HG03039 (cell line): ENCODE results near the gene TPSB2.
"Not testable (repeated sequence)": the region's sequence is repeated elsewhere in the genome, so short reads cannot be mapped to it uniquely, and the experiment has no call there.

Experiments
- ATAC-seq: cut with Tn5 transposase; IDR thresholded peaks from one replicate; pipeline ENCODE4 v1.9.1; 2021; ENCODE audit warnings: mild to moderate bottlenecking, moderate library complexity; ENCODE audit not compliant: unreplicated experiment

The TPSB2 gene

DNA sequence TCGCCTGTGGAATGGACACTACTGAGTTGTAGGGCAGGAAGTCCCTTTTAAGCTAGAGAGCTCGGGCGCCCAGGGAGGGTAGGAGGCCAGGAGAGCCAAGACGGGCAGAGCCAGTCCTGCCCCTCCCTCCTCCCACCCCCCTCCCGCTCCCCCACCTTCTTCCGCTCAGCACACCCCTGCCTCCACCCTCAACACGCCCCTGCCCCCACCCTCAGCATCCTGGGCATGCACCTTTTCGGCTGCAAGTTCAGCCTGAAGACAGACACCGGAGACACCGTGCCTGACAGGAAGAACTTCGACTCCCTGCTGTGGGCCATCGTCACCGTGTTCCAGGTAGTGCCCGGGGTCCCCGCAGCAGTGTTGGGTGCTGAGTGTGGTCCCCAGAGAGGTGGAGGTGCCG is 23.2 kb downstream of the TPSB2 start:
- ATAC-seq, result no peak

DNA sequence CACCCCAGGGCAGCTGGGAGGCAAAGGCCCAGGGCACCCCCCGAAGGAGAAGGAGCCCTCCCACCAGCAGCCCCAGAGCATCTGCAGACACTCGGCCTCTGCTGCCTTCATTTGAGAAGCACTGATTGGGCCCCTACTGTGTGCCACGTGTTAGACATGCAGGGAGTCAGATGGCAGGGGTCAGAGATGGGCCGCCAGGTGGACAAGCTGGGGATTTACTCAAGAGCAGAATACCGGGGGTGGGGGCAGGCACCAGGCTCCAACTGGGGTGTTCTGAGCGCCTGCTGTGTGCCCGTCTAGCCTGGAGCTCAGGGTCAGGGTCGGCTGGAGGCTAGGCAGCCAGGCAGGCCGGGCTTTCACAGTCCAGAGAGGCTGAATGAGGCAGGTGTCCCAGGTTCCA is 23.7 kb downstream of the TPSB2 start:
- ATAC-seq, result no peak

DNA sequence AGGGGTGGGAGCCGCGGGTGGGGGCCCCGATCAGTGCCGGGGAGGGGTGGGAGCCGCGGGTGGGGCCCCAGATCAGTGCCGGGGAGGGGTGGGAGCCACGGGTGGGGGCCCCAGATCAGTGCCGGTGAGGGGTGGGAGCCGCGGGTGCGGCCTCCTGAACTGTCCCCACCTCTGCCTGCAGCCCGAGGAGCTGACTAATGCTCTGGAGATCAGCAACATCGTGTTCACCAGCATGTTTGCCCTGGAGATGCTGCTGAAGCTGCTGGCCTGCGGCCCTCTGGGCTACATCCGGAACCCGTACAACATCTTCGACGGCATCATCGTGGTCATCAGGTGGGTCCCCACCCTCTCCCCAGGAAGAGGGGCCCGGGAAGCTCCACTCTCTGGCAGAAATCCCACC is 25.1 kb downstream of the TPSB2 start:
- no peak for ATAC-seq

DNA sequence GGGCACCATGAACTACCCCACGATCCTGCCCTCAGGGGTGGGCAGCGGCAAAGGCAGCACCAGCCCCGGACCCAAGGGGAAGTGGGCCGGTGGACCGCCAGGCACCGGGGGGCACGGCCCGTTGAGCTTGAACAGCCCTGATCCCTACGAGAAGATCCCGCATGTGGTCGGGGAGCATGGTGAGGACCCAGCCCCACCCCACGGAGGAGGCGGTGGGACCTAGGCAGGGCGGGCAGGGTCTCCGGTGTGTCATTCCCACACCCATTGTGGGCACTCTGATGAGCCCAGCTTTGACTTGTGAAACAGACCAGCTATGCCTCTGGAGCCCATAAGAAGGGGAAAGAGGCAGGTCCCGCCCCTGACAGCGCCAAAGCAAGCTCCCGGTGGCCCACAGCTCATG is 27.7 kb downstream of the TPSB2 start:
- no peak for ATAC-seq

DNA sequence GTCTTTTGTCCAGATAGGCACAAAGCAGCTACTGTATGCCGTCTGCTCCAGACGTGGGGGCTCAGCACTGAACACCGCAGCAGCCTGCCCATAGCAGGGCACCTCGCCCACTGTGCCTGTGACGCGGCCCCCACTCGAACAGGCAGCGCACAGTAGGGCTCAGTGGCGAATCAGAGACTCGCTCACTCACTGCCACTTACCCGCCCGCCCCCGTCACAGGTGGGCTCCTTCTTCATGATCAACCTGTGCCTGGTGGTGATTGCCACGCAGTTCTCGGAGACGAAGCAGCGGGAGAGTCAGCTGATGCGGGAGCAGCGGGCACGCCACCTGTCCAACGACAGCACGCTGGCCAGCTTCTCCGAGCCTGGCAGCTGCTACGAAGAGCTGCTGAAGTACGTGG is 28.5 kb downstream of the TPSB2 start:
- no peak for ATAC-seq

DNA sequence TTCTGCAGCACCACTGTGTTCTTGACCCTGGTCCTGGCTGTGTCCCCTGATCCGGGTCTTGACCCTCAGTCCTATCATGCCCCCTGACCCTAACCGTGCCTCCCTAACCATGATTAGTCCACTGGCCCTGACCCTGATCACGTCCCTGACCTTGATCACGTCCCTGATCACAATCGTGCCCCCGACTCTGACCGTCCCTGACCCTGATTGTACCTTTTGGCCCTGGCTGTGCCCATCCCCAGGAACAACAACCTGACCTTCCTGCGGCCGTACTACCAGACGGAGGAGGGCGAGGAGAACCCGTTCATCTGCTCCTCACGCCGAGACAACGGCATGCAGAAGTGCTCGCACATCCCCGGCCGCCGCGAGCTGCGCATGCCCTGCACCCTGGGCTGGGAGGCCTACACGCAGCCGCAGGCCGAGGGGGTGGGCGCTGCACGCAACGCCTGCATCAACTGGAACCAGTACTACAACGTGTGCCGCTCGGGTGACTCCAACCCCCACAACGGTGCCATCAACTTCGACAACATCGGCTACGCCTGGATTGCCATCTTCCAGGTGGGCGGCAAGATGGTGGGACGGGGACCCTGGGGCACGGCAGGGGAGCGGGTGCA is 29.9 kb downstream of the TPSB2 start:
- no peak for ATAC-seq

DNA sequence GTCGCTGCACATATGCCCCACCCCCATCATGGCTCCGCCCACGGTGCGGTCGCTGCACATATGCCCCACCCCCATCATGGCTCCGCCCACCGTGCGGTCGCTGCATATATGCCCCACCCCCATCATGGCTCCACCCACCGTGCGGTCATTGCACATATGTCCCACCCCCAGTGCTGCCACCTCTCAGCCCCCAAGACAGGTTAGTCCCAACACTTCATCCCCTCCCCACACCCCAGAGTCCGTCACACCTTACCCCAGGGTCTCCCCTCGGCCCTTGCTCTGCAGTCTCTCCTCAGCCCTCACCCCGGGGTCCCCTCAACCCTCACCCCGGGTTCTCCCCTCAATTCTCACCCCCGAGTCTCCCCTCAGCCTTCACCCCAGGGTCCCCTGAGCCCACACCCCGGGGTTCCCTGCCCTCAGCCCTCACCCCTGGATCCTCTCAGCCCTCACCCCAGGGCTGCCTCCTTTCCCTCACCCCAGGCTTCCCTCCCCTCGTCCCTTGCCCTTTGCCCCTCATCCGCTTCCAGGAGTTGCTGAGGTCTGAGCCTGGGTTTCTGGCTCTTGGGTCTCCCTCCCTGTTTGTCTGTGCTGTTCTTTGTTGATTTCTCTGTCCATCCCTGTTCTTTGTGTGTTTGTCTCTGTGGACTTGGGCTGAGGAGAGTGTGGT is 30.5 kb downstream of the TPSB2 start:
- no peak for ATAC-seq

DNA sequence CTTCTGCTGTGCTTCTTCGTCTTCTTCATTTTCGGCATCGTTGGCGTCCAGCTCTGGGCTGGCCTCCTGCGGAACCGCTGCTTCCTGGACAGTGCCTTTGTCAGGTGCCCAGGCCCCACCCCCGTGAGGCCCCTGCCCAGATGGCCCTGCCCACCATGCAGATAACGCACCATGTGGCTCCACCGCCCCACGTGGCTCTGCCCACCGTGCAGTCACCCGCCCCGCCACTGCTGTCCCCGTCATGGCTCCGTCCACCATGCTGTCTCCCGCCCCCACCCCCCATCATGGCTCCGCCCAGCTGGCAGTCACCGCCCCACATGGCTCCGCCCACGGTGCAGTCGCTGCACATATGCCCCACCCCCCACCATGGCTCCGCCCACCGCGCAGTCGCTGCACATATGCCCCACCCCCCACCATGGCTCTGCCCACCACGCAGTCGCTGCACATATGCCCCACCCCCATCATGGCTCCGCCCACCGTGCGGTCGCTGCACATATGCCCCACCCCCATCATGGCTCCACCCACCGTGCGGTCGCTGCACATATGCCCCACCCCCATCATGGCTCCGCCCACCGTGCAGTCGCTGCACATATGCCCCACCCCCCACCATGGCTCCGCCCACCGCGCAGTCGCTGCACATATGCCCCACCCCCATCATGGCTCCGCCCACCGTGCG is 31.2 kb downstream of the TPSB2 start:
- ATAC-seq, result not testable (repeated sequence)

DNA sequence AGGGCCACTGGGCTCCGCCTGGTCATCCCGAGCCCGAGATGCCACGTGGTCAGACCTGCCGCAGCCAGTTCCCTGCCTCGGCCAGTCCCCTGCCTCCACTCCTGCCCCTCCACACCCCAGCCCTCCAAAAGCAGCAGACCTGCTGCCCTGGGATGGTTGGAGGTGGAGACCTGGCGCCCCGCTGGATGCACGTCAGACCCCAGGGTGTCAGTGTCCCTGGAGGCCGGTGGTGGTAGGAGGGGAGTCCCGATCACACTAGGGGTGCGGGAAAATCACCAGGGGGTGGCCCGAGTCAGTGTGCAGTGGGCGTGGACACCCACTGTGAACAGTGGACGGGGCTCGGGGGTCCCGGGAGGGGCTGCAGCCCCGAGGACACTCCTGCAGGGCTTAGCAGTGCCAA is 31.8 kb downstream of the TPSB2 start:
- ATAC-seq, result no peak

DNA sequence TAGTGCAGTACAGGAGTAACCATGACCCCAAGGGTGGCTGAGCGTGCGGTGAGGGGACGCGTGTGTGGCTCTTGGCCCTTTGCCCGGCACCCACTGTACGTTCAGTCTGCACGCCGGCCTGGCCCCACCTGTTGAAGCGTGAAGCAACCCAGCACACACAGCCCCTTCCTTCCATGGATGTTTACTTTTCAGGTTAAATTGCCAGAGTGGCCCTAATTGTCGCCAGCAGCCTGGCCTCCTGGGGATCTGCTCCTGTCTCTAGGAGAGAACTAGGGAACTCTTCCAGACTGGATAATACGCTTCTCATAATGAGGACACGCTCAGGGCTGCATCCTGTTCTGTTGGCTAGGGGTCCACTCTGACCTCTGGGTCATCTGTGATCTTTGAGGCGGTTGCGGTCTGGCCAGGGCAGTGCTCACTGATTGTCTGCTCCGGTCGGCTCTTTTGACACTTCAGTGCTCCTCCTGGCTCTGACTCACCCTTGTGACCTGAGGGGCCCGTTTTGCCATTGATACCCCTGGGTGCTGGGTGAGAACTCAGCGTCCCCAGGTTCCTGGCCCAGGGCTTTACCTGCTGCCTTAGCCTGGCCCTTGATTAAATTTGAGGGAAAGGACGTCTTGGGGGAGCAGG is 32.6 kb downstream of the TPSB2 start:
- no peak for ATAC-seq

DNA sequence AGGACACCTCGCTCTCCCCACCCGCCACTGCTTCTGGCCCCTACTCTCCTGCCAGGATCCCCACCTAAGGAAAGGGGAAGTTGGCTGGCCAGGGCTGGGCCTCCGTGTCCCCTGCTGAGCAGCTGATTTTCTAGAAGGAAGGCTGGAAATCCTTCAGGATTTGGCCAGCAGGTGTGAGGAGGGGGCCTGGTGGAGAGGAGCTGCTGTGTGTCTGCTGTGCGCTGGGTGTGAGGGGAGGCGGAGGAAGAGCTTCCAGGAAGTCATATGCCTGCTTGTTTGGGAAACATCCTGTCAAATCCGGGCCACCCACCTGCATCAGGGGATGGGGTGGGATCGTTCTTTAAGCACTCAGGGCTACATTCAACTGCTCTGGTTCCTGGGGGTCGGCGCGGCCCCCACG is 33.5 kb downstream of the TPSB2 start:
- ATAC-seq, result no peak

DNA sequence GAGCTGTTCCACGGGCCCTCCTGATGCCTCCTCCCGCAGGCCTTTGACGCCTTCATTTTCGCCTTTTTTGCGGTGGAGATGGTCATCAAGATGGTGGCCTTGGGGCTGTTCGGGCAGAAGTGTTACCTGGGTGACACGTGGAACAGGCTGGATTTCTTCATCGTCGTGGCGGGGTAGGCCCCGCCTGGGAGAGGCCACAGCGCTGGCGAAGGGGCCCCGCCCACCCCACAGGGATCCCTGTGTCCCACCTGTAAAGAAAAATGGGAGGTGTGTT is 34.7 kb downstream of the TPSB2 start:
- ATAC-seq, result no peak

DNA sequence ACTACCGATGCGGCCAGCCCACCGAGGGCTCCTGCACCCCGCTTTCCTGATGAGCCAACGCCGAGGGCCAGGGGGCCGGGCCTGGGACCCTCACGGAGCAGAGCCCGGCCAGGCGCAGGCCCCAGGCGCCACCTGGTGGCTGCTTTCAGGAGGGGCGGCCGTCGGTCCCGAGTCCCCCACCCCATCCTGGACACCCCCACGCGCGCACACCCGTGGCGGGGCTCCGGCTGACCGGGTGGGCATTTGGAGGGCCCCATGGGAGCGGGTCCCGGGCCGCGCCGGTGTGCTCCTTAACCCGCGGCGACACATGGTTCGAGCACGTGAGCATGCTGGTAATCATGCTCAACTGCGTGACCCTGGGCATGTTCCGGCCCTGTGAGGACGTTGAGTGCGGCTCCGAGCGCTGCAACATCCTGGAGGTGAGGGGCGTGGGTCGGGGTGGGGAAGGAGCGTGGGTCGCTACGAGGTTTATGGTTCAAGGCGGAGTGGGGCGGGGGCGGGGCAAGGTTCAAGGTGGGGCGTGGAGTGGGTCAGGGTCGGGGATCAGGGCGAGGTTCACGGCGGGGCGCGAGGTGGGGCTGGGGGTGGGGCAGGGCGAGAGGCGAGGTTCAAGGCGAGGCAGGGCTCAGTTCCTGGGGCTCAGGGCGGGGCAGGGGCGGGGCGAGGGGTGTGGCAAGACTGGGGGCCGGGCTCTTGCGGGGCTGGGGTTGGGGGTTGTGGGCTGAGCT is 35.2 kb downstream of the TPSB2 start:
- no peak for ATAC-seq

DNA sequence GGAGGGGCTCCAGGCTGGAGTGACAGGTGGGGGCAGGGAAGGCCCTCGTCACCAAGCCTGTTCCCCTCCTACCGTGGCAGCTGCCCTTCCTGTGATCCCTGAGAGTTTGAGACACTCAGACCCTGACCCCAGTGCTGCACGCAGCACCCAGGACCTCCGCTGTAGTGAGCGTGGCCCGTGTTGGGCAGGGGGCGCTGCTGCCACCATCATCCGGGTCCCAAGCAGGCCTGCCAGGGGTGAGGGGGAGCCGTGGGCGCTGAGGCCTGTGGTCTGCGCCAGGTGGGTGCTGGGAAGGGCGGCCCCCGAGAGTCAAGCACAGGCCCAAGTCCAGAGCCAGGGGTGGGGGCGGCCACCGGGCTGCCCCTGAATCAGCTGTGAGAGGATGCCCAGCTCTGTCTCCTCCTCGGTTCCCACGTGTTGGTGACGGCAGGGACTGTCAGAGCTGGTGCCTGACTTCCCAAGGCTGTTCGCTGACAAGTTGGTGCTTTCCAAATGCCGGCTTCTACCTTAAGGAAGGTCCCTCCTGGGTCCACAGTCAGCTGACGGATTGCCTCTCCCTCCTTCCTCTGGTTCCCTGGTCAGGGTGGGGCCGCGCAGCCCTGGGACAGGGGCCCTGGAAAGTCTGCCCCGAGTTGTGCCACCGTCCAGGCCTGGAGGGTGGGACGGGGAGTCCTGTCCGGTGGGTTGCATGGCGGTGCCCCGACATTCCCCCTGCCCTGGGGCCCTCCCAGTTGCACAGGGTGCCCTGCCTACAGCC is 36.0 kb downstream of the TPSB2 start:
- ATAC-seq, result no peak

DNA sequence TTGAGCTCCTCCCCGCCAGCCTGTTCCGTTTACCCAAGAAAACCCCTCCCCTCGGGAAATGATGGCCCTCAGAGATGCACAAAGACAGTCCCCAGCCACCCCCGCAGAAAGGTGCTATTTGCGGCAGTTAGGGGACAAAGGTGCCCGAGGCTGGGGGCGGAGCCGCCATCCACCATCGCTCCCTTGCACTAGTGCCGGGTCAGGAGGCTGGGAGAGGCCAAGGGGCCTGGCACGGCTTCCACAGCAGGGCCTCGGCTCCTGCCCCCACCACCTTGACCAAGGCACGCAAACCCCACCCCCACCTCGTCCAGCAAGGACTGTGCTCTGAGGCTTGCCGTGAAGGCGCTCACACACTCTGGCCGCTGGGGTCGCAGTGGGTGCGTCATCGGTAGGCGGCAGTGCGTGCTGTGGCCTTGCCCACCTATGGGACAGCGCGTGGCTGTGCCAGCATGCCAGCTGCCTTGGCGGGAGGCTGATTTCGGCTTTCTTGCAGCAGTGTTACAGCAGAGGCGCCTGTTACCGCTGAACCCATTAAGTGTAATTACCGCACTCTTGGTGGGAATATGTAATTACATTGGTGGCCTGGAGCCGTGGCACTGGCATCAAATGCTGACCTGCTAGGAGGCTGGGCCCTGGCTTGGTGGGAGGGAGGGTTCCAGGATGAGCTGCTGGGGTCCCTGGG is 36.7 kb downstream of the TPSB2 start:
- no peak for ATAC-seq

DNA sequence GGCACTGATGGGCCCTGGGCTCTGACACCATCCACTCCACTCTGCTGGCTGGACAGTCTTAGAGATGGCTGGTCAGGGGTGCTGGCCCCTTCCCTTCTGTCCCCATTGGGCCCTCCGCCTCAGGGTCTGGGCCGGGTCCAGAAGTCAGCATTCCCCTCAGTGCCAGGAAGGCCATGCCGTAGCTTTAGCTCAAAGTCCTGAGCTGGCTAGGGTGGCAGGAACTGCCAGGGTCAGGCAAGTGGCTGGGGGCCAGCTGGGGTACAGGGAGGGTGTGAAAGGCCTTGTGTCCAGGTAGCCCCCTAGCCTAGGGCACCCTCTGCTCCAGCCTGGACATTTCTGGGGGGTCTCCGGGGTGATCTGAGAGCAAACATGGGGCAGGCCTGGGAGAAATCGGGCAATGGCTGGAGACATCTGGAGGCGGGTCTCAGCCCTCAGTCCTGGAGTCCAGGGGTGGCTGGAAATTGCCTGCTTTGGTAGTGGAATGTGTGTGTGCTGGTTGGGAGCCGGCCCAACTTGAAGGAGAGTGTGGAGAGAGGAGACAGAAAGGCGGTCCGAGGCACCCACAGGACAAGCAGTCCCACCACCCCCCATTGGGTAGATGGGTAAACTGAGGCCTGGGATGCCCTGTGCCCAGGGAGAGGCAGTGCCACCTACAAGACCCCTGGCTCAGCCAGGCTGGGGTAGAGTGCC is 37.5 kb downstream of the TPSB2 start:
- ATAC-seq, result no peak

DNA sequence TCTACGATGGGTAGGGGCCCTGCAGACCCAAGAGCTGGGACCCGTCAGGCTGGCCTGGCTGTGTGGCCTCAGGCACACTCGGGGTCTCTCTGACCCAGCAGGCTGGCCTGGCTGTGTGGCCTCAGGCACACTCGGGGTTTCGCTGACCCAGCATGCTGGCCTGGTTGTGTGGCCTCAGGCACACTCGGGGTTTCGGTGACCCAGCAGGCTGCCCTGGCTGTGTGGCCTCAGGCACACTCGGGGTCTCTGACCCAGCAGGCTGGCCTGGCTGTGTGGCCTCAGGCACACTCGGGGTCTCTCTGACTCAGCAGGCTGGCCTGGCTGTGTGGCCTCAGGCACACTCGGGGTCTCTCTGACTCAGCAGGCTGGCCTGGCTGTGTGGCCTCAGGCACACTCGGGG is 39.2 kb downstream of the TPSB2 start:
- ATAC-seq, result not testable (repeated sequence)

DNA sequence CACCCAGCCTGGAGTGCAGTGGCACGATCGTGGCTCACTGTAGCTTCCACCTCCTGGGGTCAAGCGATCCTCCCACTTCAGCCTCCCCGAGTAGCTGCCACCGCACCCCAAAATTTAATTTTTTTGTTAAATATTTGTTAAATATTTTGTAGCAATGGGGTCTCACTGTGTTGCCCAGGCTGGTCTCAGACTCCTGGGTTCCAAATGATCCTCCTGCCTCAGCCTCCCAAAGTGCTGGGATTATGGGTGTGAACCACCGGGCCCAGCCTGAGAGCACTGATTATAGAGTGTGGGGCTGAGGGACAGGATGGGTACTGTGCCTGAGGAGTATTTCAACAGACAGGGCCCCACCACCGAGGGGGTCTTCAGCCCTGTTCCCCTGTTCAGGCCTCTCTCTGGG is 40.5 kb downstream of the TPSB2 start:
- ATAC-seq, result no peak

DNA sequence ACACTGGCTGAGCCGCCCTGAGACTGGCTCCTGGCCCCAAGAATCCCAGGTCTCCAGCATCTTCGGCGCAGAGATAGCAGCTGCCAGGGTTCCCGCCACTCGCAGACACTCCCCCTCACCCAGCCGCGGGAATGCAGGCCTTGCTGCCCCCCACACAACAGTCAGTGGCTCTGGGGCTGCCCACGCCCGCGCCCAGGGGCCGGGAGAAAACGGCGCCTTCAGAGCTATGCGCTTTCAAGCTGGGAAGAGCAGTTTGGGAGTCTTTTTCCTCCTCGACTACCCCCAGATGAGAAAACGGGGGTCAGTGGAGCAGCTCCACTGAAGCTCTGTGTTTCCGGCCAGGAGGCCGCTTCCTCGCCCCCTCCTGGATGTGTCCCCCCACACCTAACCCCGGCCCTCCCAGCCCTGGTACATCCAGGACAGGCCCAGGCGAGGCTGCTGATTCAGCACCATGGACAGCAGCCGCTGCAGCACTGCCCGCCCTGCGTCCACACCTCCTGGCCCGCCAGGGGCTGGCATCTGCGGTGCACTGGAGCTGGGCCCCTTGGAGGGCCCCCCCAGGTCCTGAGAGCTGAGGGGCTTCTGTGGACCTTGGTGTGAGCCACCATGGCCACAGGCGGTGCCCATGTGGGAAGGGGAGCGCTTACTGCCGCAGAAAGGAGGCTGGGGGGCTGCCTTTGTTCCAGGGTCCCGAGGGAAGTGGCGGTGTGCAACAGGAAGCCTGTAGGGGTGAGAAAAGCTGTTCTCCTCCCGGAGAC is 41.4 kb downstream of the TPSB2 start:
- no peak for ATAC-seq
